Amniotic stem cell (primary cell): ENCODE data around the gene ATIC.
A peak's percentile ranks its signal among the peaks of the same experiment; 100 is the strongest.
"Not testable (repeated sequence)": the region's sequence is repeated elsewhere in the genome, so short reads cannot be mapped to it uniquely, and the experiment has no call there.

Source experiments
- DNase-seq: peaks from one replicate; lab custom pipeline; 2025; lab: John Stamatoyannopoulos, UW

The ATIC gene

GRCh38 chr2:215311625-215312396 is at the start of gene ATIC:
ATIC (plus strand) TSS chr2:215312059; CDS start chr2:215312143, 84 bp downstream.
- DNase-seq = peak; percentile 96

- no peak for DNase-seq
Observed at GRCh38 chr2:215262303-215262702, 49.6 kb upstream of the ATIC start.

DNA sequence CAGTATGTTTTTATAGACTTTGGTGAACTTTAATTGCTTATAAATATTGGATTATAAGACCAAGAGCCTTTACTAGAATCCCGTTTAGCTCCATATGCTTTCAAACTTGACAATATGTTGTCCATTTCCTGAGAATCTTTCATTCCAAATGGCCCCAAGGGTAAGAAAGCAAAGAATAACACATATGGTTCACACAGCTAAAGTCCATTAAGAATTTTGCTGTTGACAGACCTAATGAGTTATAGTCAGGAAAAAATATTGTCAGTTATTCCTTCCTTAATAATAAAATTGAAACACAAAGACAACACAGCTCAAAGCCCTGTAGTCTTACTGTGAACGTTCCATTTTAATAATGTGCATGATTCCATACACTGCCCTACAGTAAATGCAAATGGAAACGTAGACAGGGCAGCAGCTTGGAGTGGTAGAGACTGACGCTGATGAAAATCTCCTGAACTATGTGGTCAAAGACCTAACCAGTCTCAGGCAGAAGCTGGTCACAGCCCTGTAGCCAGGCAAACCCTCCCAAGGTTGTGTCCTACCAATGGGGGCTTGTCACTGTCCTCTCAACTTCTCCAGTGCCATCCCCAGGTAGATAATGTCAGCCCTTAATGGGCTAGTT is 49.0 kb upstream of the ATIC start:
- DNase-seq = no peak

- DNase-seq = no peak
Observed at GRCh38 chr2:215264374-215264773, 47.5 kb upstream of the ATIC start.

- DNase-seq = peak; percentile 74
Observed at GRCh38 chr2:215269397-215270117, 42.3 kb upstream of the ATIC start.

GRCh38 chr2:215270118-215270451 is 41.8 kb upstream of the ATIC start:
- no peak for DNase-seq

- no peak for DNase-seq
Observed at GRCh38 chr2:215271446-215271845, 40.4 kb upstream of the ATIC start.

DNA sequence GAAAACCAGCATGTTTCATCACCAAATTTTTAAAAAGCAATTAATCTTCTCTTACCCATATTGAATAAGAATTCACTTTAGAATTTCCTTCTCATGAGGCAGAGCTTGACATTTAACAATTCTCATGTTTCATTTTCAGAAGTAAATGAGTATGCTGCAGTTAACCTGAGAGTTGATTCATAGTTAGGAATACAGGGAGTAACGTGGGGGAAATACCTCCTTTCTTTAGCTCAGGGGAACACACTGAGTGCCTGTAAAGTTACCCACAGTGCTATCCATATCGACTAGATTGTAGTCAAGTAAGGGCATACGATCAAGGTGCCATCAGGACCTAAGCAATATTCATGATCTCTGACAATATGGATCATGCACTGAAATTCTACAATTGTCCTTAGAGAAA is 38.9 kb upstream of the ATIC start:
- no peak for DNase-seq

DNA sequence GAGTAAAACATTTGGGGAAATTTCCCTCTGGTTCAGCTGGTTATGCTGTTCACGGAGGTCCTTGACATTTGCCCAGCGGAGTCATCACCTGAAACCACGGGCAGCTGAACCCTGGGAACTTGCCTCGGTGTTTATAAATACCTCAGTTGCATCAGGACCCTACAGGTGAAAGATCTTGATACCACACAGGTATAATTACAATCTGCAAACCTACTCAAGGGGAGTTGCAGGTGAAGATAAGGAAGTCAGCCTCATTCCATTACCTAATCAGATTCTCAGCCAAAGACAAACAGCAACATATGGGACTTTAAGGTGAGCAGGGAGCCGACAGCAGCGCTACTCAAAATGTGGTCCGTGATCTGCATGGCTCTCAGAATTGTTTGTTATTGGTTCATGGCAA is 37.0 kb upstream of the ATIC start:
- DNase-seq = no peak

DNA sequence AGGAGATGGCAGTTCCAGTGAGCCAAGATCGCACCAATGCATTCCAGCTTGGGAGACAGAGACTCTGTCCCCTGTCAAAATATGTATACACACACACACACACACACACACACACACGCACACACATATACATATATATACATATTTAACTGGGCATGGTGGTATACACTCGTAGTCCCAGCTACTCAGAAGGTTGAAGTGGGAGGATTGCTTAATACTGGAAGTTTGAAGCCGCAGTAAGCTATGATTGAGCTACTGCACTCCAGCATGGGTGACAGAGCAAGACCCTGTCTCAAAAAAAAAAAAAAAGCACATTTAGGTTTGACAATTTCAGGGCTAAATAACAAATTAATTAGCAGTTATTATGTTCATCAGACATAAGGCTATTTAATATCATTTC is 36.0 kb upstream of the ATIC start:
- no peak for DNase-seq

DNA sequence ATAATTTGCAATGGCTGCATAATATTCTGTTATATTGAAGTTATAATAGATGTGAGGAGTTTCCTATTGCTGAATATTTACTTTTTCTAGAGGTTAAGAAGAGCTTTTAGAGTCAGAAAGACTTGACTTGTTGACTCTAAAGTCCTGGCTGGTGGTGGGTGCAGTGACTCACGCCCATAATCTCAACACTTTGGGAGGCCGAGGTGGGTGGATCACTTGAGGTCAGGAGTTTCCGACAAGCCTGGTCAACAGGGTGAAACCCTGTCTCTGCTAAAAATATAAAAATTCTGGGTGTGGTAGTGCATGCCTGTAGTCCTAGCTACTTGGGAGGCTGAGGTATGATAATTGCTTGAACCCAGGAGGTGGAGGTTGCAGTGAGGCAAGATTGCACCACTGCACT is 33.9 kb upstream of the ATIC start:
- no peak for DNase-seq

DNA sequence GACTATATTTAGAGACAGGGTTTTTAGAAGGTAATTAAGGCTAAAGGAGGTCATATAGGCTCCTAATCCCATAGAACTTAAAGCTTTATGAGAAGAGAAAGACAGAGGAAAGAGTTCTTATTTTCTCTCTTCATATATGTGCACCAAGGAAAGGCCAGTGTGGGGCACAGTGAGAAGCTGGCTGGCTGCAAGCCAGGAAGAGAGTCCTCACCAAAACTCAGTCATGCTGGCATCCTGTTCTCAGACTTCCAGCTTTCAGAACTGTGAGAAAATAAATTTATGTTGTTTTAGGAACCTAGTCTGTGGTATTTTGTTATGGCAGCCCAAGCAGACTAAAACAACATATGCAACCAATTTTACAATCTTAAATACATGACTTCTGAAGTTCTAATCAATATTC is 31.5 kb upstream of the ATIC start:
- DNase-seq = no peak

DNA sequence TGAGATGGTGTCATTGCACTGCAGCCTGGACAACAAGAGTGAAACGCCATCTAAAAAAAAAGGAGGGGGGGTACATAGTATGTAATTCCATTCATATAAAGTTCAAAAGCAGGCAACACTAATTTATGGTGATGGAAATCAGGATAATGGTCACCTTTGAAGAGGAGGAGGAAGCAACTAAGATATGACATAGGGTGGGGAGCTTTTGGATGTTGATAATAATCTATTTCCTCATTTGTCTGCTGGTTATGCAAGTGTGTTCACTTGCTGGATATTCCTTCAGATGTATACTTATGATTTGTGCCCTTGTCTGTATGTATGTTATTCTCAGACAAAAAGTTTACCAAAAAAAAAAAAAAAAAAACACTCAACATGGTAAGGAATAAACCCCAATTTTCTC is 28.6 kb upstream of the ATIC start:
- DNase-seq = no peak

DNA sequence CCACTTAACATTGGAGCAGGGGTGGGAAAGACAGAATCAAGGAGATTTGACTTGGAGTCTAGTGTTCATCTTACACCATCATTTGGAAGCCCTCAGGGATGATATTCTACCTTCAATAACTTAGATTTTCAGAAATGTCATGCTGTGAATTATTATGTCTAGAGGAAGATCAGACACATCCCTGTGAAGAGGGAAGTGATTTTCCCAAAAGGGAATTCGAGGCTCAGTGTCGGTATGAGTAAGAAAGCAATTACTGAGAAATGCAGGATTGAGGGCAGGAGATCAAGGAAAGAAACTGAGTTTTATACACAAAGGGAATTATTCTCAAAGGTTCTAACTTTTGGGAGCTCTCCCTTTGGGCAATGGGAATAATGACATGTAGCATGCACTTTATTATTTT is 25.6 kb upstream of the ATIC start:
- no peak for DNase-seq

DNA sequence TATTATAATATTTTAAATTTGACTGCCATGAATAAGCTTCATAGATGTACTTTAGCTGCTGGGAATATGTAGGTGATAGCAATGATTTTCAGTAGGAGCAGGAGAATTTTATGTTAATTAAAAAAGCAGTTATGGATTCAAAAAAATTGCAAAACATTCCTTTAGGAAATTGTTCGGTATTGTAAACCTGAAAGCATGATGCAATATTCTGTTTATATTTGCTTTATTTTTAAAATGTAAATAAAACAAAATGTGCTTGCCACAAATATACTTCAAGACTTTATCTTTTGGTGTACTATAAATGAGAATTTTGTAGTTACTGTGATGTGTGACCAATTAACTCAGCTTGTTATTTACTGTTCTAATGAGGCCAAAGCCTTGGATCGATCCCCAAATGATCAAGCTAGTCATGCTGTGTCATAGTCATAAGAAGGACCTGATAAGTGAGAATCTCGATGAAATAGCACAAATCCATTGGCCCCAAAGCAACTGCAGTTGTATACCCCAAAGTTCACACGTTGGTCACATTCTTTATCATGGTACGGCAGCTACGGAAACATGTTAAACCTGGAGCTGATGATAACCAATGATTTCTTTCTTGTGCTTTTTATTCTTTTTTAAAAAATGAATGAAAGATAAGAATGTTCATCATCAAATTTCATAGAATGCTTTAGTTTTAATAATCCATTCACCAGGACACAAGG is 23.6 kb upstream of the ATIC start:
- no peak for DNase-seq

DNA sequence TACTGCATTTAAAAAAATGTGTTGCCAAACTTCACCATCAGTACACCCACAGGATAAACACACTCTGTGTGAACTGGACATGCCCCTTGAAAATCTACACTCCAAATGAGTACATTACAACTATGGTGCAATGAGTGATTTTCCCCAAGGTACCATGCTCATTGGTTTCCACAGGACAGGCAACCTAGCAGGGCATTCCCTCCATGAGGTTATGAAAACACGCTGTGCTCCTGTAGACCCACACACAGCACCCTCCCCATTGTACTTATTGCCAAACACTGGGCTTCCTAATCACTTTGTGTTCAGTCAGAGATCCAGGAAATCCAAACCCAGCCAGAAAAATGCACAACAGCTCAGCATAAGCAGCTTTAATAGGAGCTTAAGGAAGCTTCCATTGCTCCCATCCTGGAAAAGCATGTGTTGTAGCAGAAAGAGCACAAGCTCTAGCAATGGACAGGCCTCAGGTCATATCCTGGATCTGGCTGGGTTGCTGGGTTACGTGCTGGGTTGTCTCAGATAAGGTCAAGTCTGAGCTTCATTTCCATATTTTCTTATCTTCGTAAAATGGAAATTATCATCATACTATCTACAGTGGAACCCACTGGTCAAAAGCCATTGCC is 20.8 kb upstream of the ATIC start:
- DNase-seq = no peak

DNA sequence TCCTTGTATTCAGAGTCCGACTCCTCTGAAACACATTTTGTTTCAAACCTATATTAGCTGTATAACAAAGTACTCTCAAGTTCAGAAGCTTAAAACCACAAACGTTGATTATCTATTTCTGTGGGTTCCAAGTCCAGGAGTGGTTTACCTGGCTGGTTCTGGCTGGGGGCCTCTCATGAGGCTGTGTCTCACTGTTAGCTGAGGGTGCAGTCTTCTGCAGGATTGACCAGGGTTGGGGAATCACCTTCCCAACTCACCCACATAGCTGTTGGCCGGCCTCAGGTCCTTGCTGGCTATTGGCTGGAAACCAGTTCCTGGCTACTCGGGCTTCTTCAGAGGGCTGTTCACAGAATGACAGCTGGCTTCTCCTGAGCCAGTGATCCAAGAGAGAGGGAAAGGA is 18.0 kb upstream of the ATIC start:
- DNase-seq = no peak

- DNase-seq = no peak
Observed at GRCh38 chr2:215299337-215299859, 12.5 kb upstream of the ATIC start.

DNA sequence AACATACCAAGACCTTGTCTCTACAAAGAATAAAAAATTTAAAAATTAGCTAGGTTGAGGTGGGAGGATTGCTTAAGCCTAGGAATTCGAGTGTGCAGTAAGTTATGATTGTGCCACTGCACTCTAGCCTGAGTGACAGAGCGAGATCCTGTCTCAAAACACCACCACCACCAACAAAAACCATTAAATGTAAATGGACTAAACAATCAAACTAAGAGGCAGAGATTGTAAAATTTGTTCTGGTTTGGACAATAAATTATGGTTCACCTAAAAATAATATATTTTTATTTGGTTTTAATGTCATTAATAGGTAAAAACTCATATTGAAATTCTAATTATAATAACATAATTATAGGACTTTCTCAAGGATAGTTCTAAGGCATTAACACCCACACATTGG is 9.9 kb upstream of the ATIC start:
- DNase-seq = no peak

- DNase-seq = not testable (repeated sequence)
Observed at GRCh38 chr2:215311259-215311624, 617 bp upstream of the ATIC start.

DNA sequence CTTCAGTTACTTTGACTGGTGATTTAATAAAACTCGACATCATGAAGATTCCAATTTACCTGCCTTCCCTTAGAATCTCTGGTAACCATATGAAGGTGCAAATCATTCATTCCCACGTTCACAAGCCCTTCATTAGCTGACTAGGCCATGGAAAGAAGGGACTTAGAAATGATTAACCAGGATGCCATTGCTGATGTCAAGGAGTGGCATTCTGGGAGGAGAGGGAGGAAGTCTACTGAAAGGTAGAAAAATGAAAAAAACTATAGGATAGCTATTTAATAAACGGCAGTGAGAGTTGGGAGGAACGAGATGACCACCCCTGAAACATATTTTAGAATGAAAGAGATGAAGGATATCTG is 1.4 kb downstream of the ATIC start:
- no peak for DNase-seq

DNA sequence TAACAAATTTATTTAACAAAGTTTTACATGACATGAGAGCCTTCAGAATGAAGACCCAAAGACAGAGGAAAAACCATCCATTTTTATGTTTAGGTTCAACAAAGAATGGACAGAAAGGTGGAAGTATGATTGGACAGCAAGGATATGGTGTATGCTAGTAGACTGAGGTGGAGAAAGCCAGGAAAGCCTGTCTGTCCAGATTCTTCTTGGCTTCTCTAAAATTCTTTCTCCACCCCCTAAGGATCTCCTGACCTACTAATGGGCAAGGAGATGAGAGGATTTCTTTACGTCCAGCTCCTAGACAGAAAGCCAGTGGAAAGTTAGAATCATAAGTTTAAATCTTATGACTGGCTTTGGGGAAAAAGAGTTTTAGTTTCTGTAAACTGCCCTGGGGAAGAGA is 3.0 kb downstream of the ATIC start:
- DNase-seq = no peak
